ENCODE measurements around the gene WDR82.

DNA sequence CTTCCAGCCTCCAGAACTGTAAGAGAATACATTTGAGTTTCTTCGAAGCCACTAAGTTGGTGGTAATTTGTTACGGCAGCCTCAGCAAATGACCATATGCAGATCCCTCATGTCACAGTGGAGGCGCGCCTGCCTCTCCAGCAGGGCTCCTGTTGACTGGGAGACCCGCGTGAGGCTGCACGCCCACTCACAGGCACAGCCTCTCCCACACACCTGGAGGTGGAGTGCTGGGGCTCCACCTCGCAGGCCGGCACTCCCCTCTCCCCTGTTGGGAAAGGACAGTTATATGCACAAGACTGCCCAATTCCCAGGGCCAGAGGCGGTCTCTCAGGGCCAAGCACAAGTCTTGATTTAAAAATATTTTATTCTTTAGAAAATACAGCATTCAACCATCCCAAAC lies 50.2 kb downstream of the WDR82 start:
- TF ChIP-seq POLR2A (IDR thresholded peaks at IDR 0.05), result no peak
- TF ChIP-seq, protein P1, sequence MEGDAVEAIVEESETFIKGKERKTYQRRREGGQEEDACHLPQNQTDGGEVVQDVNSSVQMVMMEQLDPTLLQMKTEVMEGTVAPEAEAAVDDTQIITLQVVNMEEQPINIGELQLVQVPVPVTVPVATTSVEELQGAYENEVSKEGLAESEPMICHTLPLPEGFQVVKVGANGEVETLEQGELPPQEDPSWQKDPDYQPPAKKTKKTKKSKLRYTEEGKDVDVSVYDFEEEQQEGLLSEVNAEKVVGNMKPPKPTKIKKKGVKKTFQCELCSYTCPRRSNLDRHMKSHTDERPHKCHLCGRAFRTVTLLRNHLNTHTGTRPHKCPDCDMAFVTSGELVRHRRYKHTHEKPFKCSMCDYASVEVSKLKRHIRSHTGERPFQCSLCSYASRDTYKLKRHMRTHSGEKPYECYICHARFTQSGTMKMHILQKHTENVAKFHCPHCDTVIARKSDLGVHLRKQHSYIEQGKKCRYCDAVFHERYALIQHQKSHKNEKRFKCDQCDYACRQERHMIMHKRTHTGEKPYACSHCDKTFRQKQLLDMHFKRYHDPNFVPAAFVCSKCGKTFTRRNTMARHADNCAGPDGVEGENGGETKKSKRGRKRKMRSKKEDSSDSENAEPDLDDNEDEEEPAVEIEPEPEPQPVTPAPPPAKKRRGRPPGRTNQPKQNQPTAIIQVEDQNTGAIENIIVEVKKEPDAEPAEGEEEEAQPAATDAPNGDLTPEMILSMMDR (IDR thresholded peaks at IDR 0.05), result no peak
- TF ChIP-seq POLR2AphosphoS5 (IDR thresholded peaks at IDR 0.05), result no peak
- TF ChIP-seq EP300 (IDR thresholded peaks at IDR 0.05; ENCODE audit: low read depth), result no peak
